KMS-11 (cell line): ENCODE results near the gene SKAP2.

Experiments used
- H2AFZ ChIP-seq: fragments of 200-600 bp; sonication (generic); 2 replicates; pipeline ENCODE4 v1.6.1; 2016; ENCODE audit warnings: antibody characterized with exemption, mixed run types, low read depth
- H3K27ac ChIP-seq: fragments of 200-600 bp; sonication (generic); 2 replicates; pipeline ENCODE4 v1.6.1; 2016; ENCODE audit warnings: mild to moderate bottlenecking, mixed run types
- H3K27me3 ChIP-seq: fragments of 200-600 bp; sonication (generic); 2 replicates; pipeline ENCODE4 v1.6.1; 2017; ENCODE audit warnings: mild to moderate bottlenecking, low read depth, mixed run types, moderate library complexity; ENCODE audit not compliant: insufficient read depth
- H3K36me3 ChIP-seq: fragments of 200-600 bp; sonication (generic); 2 replicates; pipeline ENCODE4 v1.6.1; 2017; ENCODE audit warnings: mild to moderate bottlenecking, mixed run types; ENCODE audit not compliant: insufficient read depth
- H3K4me1 ChIP-seq: fragments of 200-600 bp; sonication (generic); 2 replicates; pipeline ENCODE4 v1.6.1; 2016; ENCODE audit warnings: mild to moderate bottlenecking, low read depth, mixed run types; ENCODE audit not compliant: poor library complexity, severe bottlenecking
- H3K4me2 ChIP-seq: fragments of 200-600 bp; sonication (generic); 2 replicates; pipeline ENCODE4 v1.7.0; 2016; ENCODE audit warnings: mild to moderate bottlenecking, mixed run types
- H3K4me3 ChIP-seq: fragments of 200-600 bp; sonication (generic); IDR thresholded peaks from 2 replicates; pipeline ENCODE4 v1.6.1; 2017; ENCODE audit warnings: low read depth, low read length, mixed read lengths; ENCODE audit not compliant: insufficient read depth
- H3K79me2 ChIP-seq: fragments of 200-600 bp; sonication (generic); 2 replicates; pipeline ENCODE4 v1.6.1; 2016; ENCODE audit warnings: low read depth, mixed run types; ENCODE audit not compliant: insufficient read depth
- H3K9ac ChIP-seq: fragments of 200-600 bp; sonication (generic); 2 replicates; pipeline ENCODE4 v1.6.1; 2016; ENCODE audit warnings: mild to moderate bottlenecking, mixed run types
- H4K20me1 ChIP-seq: fragments of 200-600 bp; sonication (generic); 2 replicates; pipeline ENCODE4 v1.6.1; 2016; ENCODE audit warnings: mild to moderate bottlenecking, mixed run types; ENCODE audit not compliant: insufficient read depth
- CTCF ChIP-seq: fragments of 200-600 bp; sonication (generic); conservative IDR thresholded peaks from 2 replicates; pipeline ENCODE4 v1.6.1; 2017; ENCODE audit warnings: low read depth, mild to moderate bottlenecking, antibody characterized with exemption, low read length, moderate library complexity, mixed read lengths

Gene SKAP2

DNA sequence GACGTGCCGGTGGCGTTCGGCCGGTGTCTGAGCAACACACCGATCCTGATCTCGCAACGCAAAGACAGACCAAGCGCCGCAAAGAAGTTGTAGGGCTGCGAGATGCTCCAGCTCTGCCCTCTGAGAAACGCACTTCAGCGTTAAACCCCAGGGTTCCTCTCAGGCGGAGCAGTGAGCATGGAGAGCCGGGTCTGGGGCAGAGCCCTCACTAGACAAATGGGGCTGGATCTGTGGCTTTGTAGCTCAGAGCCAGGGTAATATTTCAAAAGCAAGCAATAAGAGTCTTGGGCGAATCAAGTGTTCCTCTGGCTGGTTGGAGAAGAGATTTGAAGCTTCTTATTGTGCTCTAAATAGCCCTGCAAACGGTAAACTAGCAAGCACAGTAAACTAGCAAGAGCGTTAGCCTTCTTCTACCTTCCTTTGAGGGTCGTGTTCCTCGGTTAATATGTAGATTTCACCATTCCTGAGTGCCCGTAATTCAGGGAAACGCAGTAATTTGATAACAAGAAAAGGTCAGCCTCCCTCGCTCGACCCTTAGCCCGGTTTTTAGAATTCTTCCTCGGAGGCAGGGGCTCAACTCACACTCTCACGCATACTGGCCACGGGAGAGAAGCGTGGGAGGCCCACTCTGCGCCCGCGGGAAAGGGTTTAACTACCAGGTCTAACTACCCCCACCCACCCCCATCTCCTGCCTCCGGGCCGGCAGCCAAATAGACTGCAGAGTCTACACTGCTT is 6.7 kb downstream of the SKAP2 start:
- no peaks in the 10 kb centered on the region for H4K20me1 ChIP-seq
- H3K27ac ChIP-seq: no peak overlapping the region
- no peak overlapping the region for H3K4me3 ChIP-seq
- no peak overlapping the region for H3K9ac ChIP-seq
- no peaks in the 10 kb centered on the region for H3K36me3 ChIP-seq
- no peak overlapping the region for H3K4me2 ChIP-seq
- TF ChIP-seq CTCF: no peak
- H3K27me3 ChIP-seq: no peaks in the 10 kb centered on the region
- H3K4me1 ChIP-seq: peaks cover 10% of the 10 kb centered on the region
- no peak overlapping the region for H2AFZ ChIP-seq
- H3K79me2 ChIP-seq: peaks cover 4% of the 10 kb centered on the region; the same call in 1 of the 2 replicates

DNA sequence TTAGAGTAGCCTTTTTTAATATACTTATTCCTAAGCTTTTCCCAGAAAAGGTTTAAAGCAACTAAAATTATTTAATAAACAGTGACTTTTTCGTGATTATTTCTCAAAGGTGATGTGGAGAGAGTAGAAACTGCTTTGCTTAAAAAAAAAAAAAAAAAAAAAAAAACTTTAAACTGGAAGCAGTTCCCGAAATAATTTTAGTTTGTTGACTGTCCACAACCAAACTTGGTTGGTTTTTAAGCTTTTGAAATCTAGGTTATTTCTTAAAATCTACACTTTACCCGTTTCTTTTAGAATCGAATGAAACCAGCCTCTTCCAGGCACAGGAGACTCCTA is 7.3 kb downstream of the SKAP2 start:
- Histone ChIP-seq H3K27ac (no peak overlapping the region), H3K9ac (no peak overlapping the region), H3K79me2 (no peaks in the 10 kb centered on the region), H3K27me3 (no peaks in the 10 kb centered on the region), H3K4me2 (no peak overlapping the region), H3K4me3 (no peak overlapping the region), H4K20me1 (no peaks in the 10 kb centered on the region), H2AFZ (no peak overlapping the region), H3K36me3 (no peaks in the 10 kb centered on the region), H3K4me1 (peaks cover 5% of the 10 kb centered on the region)
- TF ChIP-seq CTCF: no peak

DNA sequence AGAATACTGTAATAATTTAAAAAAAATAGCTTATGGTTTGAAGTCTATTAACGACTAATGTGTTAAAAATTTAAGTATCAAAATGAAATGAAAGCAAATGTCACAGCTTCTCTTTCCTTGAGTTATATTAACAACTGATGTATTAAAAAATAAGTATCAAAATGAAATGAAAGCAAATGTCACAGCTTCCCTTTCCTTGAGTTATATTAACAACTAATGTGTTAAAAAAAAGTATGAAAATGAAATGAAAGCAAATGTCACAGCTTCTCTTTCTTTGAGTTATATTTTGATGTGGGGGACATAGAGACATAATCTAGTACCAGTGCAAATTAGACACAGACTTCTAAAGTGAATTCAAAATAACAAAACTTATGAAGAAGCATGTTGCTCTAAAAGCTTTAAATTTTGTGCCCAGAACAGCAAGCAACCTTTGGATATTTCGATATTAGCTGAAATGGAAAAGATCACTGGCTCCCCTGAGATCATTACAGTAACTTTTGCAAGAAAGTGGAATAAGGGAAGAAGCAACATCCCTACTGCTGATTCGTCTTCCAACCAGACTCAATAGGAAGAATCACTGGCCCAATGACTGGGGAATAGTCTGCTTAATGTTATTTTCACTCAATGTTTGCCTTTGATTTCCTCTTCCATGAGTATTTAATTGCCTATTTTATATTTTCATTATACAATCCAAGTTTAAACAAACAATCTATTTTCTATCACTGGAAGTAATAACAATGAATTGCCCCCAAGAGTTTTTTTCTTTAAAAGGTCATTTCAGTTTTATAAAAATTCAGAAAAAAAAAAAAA is 8.0 kb downstream of the SKAP2 start:
- H3K27ac ChIP-seq: no peak overlapping the region
- no peaks in the 10 kb centered on the region for H3K27me3 ChIP-seq
- no peaks in the 10 kb centered on the region for H3K79me2 ChIP-seq
- H3K4me1 ChIP-seq: no peaks in the 10 kb centered on the region
- no peak overlapping the region for H3K9ac ChIP-seq
- H2AFZ ChIP-seq: no peak overlapping the region
- no peak for TF ChIP-seq CTCF
- no peak overlapping the region for H3K4me3 ChIP-seq
- no peaks in the 10 kb centered on the region for H4K20me1 ChIP-seq
- no peak overlapping the region for H3K4me2 ChIP-seq
- no peaks in the 10 kb centered on the region for H3K36me3 ChIP-seq

- no peak for TF ChIP-seq CTCF
- Histone ChIP-seq H3K4me1 (no peaks in the 10 kb centered on the region), H2AFZ (no peak overlapping the region), H3K36me3 (no peaks in the 10 kb centered on the region), H3K9ac (no peak overlapping the region), H3K79me2 (no peaks in the 10 kb centered on the region), H3K27me3 (no peaks in the 10 kb centered on the region), H3K4me3 (no peak overlapping the region), H4K20me1 (no peaks in the 10 kb centered on the region), H3K27ac (no peak overlapping the region), H3K4me2 (no peak overlapping the region)
These were observed 9.2 kb downstream of the SKAP2 start for GRCh38 chr7:26854876-26855855.
